HEK293 (cell line): ENCODE data around the gene NECAB2.

Experiments
- CTCF ChIA-PET: fragments of 350-600 bp; formaldehyde crosslinking; extraction: SDS; loops from one replicate; lab custom pipeline; 2021; ENCODE audit warnings: antibody characterized with exemption; lab: Yijun Ruan, JAX
- POLR2A ChIA-PET: fragments of 300-600 bp; formaldehyde crosslinking; extraction: SDS; loops from one replicate; lab custom pipeline; 2020; ENCODE audit warnings: antibody characterized with exemption, inconsistent platforms; lab: Yijun Ruan, JAX
- H3K27ac ChIP-seq: fragments of 200-500 bp; sonication (Bioruptor generic); 2 replicates; pipeline ENCODE4 v1.5.1; 2014; ENCODE audit warnings: low read depth, low read length, control low read depth, inconsistent platforms; ENCODE audit errors: extremely low read depth
- H3K36me3 ChIP-seq, 2 experiments: fragments of 200-500 bp in 1 of 2; sonication (Bioruptor generic) in 1 of 2; 1 replicate in 1 of 2; 2 replicates in 1 of 2; pipeline ENCODE4 v1.5.1; 2014 to 2017; ENCODE audit warnings: inconsistent platforms in 2 of 2, low read length in 2 of 2; ENCODE audit not compliant: control insufficient read depth in 2 of 2, insufficient read depth in 1 of 2
- H3K4me1 ChIP-seq: fragments of 200-500 bp; sonication (Bioruptor generic); 2 replicates; pipeline ENCODE4 v1.5.1; 2014; ENCODE audit warnings: mild to moderate bottlenecking, low read length, inconsistent platforms; ENCODE audit not compliant: control insufficient read depth, insufficient read depth
- H3K4me3 ChIP-seq: 2 replicates; pipeline ENCODE4 v1.5.1; 2011; ENCODE audit warnings: low read depth, mild to moderate bottlenecking, control low read depth, low read length, moderate library complexity
- H3K9me3 ChIP-seq: fragments of 200-500 bp; sonication (Bioruptor generic); 2 replicates; pipeline ENCODE4 v1.5.1; 2014; ENCODE audit warnings: low read depth, low read length, inconsistent platforms; ENCODE audit not compliant: control insufficient read depth, insufficient read depth
- SP7 ChIP-seq: fragments of 450-650 bp; formaldehyde crosslinking; IDR thresholded peaks from 2 replicates; pipeline ENCODE4 v1.5.1; 2016; ENCODE audit warnings: missing biosample characterization, missing genetic modification characterization
- TCF7L2 ChIP-seq: IDR thresholded peaks from 2 replicates; pipeline ENCODE4 v1.6.1; 2011; ENCODE audit warnings: low read depth, mild to moderate bottlenecking, inconsistent platforms, low read length, moderate library complexity, borderline replicate concordance
- ZBTB48 ChIP-seq: fragments of 450-650 bp; formaldehyde crosslinking; IDR thresholded peaks from 2 replicates; pipeline ENCODE4 v1.5.1; 2016; ENCODE audit warnings: missing biosample characterization, missing genetic modification characterization
- ZFHX2 ChIP-seq: fragments of 450-650 bp; formaldehyde crosslinking; conservative IDR thresholded peaks from 2 replicates; pipeline ENCODE4 v1.5.1; 2016; ENCODE audit warnings: missing biosample characterization, missing genetic modification characterization
- ZNF114 ChIP-seq: fragments of 450-650 bp; formaldehyde crosslinking; IDR thresholded peaks from 2 replicates; pipeline ENCODE4 v1.5.0; 2017; ENCODE audit warnings: missing biosample characterization, missing genetic modification characterization
- ZNF132 ChIP-seq: fragments of 450-650 bp; formaldehyde crosslinking; IDR thresholded peaks from 2 replicates; pipeline ENCODE4 v1.5.1; 2017; ENCODE audit warnings: missing biosample characterization, missing genetic modification characterization, borderline replicate concordance
- ZNF138 ChIP-seq: fragments of 450-650 bp; formaldehyde crosslinking; IDR thresholded peaks from 2 replicates; pipeline ENCODE4 v1.5.1; 2016; ENCODE audit warnings: missing biosample characterization, missing genetic modification characterization, borderline replicate concordance
- ZNF24 ChIP-seq: fragments of 450-650 bp; formaldehyde crosslinking; IDR thresholded peaks from 2 replicates; pipeline ENCODE4 v1.5.1; 2016; ENCODE audit warnings: missing biosample characterization, missing genetic modification characterization
- ZNF660 ChIP-seq: fragments of 450-650 bp; IDR thresholded peaks from 2 replicates; pipeline ENCODE4 v1.5.1; 2018; ENCODE audit warnings: missing biosample characterization, mild to moderate bottlenecking, missing genetic modification characterization
- ZNF670 ChIP-seq: fragments of 450-650 bp; formaldehyde crosslinking; IDR thresholded peaks from 2 replicates; pipeline ENCODE4 v1.5.1; 2016; ENCODE audit warnings: missing biosample characterization, missing genetic modification characterization, low read depth
- ZNF792 ChIP-seq: fragments of 450-650 bp; formaldehyde crosslinking; IDR thresholded peaks from 2 replicates; pipeline ENCODE4 v1.5.1; 2016; ENCODE audit warnings: missing biosample characterization, missing genetic modification characterization
- ZNF837 ChIP-seq: fragments of 450-650 bp; formaldehyde crosslinking; IDR thresholded peaks from 2 replicates; pipeline ENCODE4 v1.5.1; 2016; ENCODE audit warnings: missing biosample characterization, missing genetic modification characterization
- ZXDB ChIP-seq: fragments of 450-650 bp; formaldehyde crosslinking; IDR thresholded peaks from 2 replicates; pipeline ENCODE4 v1.5.1; 2016; ENCODE audit warnings: missing biosample characterization, missing genetic modification characterization
- TF ChIP-seq, protein P1 (sequence below): fragments of 450-650 bp; formaldehyde crosslinking; IDR thresholded peaks from 2 replicates; pipeline ENCODE4 v1.5.1; 2017; ENCODE audit warnings: missing biosample characterization, missing genetic modification characterization
- TF ChIP-seq, protein P2 (sequence below): fragments of 450-650 bp; formaldehyde crosslinking; conservative IDR thresholded peaks from 2 replicates; pipeline ENCODE4 v1.5.1; 2016; ENCODE audit warnings: low read depth, missing biosample characterization, missing genetic modification characterization
- TF ChIP-seq, protein P3 (sequence below): fragments of 450-650 bp; formaldehyde crosslinking; IDR thresholded peaks from 2 replicates; pipeline ENCODE4 v1.5.1; 2016; ENCODE audit warnings: missing biosample characterization, missing genetic modification characterization
- TF ChIP-seq, protein P4 (sequence below): fragments of 450-650 bp; formaldehyde crosslinking; IDR thresholded peaks from 2 replicates; pipeline ENCODE4 v1.5.1; 2016; ENCODE audit warnings: missing biosample characterization, missing genetic modification characterization
- TF ChIP-seq, protein P5 (sequence below): fragments of 450-650 bp; formaldehyde crosslinking; IDR thresholded peaks from 2 replicates; pipeline ENCODE4 v1.5.1; 2016; ENCODE audit warnings: missing biosample characterization, missing genetic modification characterization
- TF ChIP-seq, protein P6 (sequence below): fragments of 450-650 bp; formaldehyde crosslinking; IDR thresholded peaks from 2 replicates; pipeline ENCODE4 v1.5.1; 2016; ENCODE audit warnings: missing biosample characterization, missing genetic modification characterization, borderline replicate concordance

The NECAB2 gene

DNA sequence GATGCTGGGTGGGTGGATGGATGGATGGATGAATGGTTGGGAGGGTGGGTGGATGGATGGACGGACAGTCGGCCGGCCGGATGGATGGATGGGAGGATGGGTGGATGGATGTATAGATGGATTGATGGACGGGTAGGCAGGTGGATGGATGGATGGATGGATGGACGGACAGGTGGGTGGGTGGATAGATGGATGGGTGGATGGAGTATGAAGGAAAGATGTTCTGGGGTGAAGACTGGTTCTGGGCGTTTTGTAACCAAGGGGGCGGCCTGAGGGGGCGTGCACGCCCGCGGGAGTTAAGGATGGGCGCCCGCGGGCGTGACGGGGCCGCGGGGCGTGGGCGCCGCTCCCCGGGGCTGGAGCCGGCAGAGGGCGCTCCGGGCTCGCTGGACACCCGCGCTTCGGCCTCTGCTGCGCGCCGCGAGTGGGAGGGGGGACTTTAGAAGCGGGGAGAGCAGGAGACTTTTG, at the start of gene NECAB2:
Gene NECAB2, plus strand, starts transcription at position 407 of the 468 bp plus-strand sequence. CDS start 405 bp downstream, outside the sequence.
- Histone ChIP-seq H3K9me3 (no peaks in the 10 kb centered on the region), H3K4me1 (no peaks in the 10 kb centered on the region), H3K4me3 (peak within 1 kb of the TSS; percentile 26), H3K27ac (no peak within 1 kb of the TSS), H3K36me3 (no peaks in the 10 kb centered on the region)
- CTCF ChIA-PET = interaction anchor here (5.3 kb wide), 1 partner anchor 97 kb away, joined by 46 read pairs; no protein-coding TSS in a partner anchor
- POLR2A ChIA-PET = no interaction called here
- TF ChIP-seq, protein P1, sequence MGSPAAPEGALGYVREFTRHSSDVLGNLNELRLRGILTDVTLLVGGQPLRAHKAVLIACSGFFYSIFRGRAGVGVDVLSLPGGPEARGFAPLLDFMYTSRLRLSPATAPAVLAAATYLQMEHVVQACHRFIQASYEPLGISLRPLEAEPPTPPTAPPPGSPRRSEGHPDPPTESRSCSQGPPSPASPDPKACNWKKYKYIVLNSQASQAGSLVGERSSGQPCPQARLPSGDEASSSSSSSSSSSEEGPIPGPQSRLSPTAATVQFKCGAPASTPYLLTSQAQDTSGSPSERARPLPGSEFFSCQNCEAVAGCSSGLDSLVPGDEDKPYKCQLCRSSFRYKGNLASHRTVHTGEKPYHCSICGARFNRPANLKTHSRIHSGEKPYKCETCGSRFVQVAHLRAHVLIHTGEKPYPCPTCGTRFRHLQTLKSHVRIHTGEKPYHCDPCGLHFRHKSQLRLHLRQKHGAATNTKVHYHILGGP = no peak
- TF ChIP-seq TCF7L2 (no peak), ZNF138 (no peak), ZNF114 (no peak), SP7 (tag by site-specific recombination) (no peak), ZBTB48 (tag by site-specific recombination) (no peak), ZNF670 (tag by site-specific recombination) (no peak), ZXDB (no peak), ZFHX2 (tag by site-specific recombination) (peak; percentile 97), ZNF660 (tag by site-specific recombination) (no peak), ZNF792 (0 out of 2 replicates have a peak, but pooled peaks have one; percentile 25), ZNF132 (tag by site-specific recombination) (no peak), ZNF24 (no peak), ZNF837 (tag by site-specific recombination) (no peak)
- TF ChIP-seq, protein P2, sequence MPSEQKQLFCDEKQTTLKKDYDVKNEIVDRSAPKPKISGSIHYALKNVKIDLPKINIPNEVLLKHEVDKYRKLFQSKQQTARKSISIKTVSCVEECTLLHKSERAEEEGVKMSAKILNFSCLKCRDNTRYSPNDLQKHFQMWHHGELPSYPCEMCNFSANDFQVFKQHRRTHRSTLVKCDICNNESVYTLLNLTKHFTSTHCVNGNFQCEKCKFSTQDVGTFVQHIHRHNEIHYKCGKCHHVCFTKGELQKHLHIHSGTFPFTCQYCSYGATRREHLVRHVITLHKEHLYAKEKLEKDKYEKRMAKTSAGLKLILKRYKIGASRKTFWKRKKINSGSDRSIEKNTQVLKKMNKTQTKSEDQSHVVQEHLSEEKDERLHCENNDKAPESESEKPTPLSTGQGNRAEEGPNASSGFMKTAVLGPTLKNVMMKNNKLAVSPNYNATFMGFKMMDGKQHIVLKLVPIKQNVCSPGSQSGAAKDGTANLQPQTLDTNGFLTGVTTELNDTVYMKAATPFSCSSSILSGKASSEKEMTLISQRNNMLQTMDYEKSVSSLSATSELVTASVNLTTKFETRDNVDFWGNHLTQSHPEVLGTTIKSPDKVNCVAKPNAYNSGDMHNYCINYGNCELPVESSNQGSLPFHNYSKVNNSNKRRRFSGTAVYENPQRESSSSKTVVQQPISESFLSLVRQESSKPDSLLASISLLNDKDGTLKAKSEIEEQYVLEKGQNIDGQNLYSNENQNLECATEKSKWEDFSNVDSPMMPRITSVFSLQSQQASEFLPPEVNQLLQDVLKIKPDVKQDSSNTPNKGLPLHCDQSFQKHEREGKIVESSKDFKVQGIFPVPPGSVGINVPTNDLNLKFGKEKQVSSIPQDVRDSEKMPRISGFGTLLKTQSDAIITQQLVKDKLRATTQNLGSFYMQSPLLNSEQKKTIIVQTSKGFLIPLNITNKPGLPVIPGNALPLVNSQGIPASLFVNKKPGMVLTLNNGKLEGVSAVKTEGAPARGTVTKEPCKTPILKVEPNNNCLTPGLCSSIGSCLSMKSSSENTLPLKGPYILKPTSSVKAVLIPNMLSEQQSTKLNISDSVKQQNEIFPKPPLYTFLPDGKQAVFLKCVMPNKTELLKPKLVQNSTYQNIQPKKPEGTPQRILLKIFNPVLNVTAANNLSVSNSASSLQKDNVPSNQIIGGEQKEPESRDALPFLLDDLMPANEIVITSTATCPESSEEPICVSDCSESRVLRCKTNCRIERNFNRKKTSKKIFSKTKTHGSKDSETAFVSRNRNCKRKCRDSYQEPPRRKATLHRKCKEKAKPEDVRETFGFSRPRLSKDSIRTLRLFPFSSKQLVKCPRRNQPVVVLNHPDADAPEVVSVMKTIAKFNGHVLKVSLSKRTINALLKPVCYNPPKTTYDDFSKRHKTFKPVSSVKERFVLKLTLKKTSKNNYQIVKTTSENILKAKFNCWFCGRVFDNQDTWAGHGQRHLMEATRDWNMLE (tag by site-specific recombination) = no peak
- TF ChIP-seq, protein P3, sequence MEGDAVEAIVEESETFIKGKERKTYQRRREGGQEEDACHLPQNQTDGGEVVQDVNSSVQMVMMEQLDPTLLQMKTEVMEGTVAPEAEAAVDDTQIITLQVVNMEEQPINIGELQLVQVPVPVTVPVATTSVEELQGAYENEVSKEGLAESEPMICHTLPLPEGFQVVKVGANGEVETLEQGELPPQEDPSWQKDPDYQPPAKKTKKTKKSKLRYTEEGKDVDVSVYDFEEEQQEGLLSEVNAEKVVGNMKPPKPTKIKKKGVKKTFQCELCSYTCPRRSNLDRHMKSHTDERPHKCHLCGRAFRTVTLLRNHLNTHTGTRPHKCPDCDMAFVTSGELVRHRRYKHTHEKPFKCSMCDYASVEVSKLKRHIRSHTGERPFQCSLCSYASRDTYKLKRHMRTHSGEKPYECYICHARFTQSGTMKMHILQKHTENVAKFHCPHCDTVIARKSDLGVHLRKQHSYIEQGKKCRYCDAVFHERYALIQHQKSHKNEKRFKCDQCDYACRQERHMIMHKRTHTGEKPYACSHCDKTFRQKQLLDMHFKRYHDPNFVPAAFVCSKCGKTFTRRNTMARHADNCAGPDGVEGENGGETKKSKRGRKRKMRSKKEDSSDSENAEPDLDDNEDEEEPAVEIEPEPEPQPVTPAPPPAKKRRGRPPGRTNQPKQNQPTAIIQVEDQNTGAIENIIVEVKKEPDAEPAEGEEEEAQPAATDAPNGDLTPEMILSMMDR = 0 out of 2 replicates have a peak, but pooled peaks have one; percentile 31
- TF ChIP-seq, protein P4, sequence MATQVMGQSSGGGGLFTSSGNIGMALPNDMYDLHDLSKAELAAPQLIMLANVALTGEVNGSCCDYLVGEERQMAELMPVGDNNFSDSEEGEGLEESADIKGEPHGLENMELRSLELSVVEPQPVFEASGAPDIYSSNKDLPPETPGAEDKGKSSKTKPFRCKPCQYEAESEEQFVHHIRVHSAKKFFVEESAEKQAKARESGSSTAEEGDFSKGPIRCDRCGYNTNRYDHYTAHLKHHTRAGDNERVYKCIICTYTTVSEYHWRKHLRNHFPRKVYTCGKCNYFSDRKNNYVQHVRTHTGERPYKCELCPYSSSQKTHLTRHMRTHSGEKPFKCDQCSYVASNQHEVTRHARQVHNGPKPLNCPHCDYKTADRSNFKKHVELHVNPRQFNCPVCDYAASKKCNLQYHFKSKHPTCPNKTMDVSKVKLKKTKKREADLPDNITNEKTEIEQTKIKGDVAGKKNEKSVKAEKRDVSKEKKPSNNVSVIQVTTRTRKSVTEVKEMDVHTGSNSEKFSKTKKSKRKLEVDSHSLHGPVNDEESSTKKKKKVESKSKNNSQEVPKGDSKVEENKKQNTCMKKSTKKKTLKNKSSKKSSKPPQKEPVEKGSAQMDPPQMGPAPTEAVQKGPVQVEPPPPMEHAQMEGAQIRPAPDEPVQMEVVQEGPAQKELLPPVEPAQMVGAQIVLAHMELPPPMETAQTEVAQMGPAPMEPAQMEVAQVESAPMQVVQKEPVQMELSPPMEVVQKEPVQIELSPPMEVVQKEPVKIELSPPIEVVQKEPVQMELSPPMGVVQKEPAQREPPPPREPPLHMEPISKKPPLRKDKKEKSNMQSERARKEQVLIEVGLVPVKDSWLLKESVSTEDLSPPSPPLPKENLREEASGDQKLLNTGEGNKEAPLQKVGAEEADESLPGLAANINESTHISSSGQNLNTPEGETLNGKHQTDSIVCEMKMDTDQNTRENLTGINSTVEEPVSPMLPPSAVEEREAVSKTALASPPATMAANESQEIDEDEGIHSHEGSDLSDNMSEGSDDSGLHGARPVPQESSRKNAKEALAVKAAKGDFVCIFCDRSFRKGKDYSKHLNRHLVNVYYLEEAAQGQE (tag by site-specific recombination) = no peak
- TF ChIP-seq, protein P5, sequence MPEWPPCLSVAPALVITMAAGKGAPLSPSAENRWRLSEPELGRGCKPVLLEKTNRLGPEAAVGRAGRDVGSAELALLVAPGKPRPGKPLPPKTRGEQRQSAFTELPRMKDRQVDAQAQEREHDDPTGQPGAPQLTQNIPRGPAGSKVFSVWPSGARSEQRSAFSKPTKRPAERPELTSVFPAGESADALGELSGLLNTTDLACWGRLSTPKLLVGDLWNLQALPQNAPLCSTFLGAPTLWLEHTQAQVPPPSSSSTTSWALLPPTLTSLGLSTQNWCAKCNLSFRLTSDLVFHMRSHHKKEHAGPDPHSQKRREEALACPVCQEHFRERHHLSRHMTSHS (tag by site-specific recombination) = 0 out of 2 replicates have a peak, but pooled peaks have one; percentile 47
- TF ChIP-seq, protein P6, sequence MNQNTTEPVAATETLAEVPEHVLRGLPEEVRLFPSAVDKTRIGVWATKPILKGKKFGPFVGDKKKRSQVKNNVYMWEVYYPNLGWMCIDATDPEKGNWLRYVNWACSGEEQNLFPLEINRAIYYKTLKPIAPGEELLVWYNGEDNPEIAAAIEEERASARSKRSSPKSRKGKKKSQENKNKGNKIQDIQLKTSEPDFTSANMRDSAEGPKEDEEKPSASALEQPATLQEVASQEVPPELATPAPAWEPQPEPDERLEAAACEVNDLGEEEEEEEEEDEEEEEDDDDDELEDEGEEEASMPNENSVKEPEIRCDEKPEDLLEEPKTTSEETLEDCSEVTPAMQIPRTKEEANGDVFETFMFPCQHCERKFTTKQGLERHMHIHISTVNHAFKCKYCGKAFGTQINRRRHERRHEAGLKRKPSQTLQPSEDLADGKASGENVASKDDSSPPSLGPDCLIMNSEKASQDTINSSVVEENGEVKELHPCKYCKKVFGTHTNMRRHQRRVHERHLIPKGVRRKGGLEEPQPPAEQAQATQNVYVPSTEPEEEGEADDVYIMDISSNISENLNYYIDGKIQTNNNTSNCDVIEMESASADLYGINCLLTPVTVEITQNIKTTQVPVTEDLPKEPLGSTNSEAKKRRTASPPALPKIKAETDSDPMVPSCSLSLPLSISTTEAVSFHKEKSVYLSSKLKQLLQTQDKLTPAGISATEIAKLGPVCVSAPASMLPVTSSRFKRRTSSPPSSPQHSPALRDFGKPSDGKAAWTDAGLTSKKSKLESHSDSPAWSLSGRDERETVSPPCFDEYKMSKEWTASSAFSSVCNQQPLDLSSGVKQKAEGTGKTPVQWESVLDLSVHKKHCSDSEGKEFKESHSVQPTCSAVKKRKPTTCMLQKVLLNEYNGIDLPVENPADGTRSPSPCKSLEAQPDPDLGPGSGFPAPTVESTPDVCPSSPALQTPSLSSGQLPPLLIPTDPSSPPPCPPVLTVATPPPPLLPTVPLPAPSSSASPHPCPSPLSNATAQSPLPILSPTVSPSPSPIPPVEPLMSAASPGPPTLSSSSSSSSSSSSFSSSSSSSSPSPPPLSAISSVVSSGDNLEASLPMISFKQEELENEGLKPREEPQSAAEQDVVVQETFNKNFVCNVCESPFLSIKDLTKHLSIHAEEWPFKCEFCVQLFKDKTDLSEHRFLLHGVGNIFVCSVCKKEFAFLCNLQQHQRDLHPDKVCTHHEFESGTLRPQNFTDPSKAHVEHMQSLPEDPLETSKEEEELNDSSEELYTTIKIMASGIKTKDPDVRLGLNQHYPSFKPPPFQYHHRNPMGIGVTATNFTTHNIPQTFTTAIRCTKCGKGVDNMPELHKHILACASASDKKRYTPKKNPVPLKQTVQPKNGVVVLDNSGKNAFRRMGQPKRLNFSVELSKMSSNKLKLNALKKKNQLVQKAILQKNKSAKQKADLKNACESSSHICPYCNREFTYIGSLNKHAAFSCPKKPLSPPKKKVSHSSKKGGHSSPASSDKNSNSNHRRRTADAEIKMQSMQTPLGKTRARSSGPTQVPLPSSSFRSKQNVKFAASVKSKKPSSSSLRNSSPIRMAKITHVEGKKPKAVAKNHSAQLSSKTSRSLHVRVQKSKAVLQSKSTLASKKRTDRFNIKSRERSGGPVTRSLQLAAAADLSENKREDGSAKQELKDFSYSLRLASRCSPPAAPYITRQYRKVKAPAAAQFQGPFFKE (tag by site-specific recombination) = peak; percentile 59; the same call in 1 of the 2 replicates
